GM19455 (cell line): ENCODE results near the gene RPH3AL.

Experiments
- ATAC-seq: cut with Tn5 transposase; IDR thresholded peaks from one replicate; pipeline ENCODE4 v1.9.1; 2021; ENCODE audit not compliant: unreplicated experiment

RPH3AL gene

DNA sequence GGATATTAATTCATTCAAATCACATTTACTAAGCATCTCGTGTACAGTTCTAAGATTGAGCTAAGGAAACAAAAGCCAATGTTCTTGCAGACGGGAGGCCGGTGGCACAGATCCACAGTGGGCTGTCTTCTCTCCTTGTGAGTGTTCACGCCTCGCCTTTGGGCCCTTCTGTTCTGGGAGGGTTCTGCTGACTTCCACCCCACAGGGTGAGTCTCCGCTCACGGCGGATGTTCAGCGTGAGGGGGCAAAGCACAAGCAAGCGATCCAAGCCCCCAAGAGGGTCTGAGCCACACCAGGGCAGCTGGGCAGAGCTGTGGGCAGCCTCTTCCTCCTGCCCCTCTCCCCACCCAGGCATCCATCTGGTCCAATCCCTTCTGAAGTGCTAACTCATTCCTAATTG is 86.9 kb downstream of the RPH3AL start:
- no peak for ATAC-seq

DNA sequence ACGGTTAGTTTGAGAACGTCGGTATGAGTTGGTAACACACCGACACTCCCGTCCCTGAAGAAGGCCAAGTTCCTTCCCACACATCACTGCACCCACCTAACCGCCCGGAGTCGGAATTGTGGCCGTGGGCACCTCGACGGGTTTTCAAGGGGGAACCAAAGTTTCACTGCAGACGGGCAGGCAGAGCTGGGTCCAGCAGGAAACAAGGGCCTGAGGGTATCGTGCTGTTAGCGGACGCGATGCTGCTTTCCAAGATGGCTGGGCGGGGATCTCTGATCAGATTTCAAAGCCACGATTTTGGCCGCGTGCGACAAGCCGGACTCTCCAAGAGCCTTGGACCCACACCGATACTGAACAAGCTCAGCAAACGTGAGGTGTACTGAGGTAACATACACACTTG is 88.8 kb downstream of the RPH3AL start:
- ATAC-seq: no peak

- ATAC-seq: no peak
These were observed 89.3 kb downstream of the RPH3AL start for GRCh38 chr17:263271-263670.

DNA sequence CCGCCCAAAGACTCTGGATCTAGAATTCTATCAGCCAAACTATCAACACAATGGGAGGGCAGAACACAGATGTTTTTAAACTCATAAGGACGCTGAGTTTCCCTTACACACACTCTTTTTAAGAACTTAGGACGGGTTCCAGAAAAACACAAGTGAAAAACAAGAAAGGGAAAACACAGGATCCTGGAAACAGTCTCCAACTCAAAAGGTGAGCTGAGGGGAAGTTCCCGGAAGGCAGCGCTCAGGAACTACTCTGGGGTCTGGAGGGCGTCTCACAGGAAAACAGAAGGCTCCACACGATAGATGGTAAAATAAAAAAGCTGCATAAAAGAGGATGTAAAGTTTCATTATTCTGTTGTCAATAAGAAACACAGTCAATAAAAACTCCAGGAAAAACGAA is 91.0 kb downstream of the RPH3AL start:
- ATAC-seq: no peak

DNA sequence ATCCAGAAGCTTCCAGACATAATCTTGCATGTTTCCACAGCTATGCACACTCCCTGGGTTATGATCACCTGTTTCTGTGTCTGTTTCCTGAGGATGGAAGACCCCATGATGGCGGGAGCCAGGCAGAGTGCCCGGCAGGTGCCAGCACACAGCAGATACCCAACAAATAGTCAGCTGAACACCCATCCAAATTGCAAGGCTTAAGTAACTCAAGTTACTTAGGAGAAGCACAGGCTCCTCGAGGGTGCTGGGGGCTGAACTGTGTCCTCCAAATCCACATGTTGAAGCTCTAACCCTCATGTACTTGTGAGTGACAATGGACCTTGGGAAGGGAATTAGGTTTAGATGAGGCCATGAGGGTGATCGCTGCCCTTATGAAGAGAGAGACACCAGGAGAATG is 91.7 kb downstream of the RPH3AL start:
- ATAC-seq: no peak

- no peak for ATAC-seq
These were observed 92.4 kb downstream of the RPH3AL start for GRCh38 chr17:260031-260791.

DNA sequence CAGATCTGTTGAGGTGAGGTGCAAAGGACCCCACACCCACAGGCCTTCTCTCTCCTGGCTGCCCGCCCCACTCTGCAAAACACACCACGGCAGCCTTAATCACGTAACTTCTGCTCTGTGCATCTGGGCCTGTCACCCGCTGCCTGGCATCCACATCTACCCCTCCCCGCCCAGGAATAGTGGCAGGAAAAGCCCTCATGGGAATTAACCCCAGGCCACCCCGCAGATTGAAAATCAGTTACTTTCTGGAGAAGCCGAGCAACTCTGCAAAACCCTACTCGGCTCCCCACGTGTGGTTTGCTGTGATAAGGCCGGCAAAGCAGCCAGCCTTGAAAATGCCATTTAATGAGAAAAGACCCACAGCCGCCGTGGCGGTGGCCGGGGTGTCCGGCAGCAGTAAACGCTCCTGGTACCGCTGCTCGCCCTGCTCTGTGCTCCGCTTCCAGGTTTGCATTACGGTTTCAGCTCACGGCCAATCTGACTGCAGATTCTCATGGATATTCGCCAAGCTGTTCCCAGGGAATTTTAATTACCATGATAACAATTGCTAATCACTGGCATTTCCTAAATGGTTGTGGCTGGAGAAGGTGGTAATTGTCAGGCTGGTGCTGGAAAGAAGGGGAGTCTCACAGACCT is 93.1 kb downstream of the RPH3AL start:
- ATAC-seq: no peak

DNA sequence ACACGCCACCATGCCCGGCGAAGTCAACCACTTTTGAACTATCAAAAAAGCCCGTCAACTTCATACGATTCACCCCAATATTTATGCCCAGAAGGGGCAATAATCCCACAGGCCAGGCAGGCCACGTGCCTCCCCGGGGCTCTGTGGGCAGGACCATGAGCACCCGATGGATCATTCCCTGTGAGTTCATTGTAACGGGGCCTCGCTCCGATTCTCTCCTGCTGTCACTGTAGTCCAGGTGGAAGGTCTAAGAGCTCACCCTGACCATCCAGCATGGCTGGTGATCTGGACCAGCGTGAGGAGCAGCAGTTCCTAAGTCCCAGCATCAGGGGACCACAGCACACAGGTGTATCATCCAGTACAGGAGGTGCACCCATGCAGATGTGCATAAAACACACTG is 93.7 kb downstream of the RPH3AL start:
- ATAC-seq: no peak

- ATAC-seq: no peak
These were observed 94.4 kb downstream of the RPH3AL start for GRCh38 chr17:258045-258734.

DNA sequence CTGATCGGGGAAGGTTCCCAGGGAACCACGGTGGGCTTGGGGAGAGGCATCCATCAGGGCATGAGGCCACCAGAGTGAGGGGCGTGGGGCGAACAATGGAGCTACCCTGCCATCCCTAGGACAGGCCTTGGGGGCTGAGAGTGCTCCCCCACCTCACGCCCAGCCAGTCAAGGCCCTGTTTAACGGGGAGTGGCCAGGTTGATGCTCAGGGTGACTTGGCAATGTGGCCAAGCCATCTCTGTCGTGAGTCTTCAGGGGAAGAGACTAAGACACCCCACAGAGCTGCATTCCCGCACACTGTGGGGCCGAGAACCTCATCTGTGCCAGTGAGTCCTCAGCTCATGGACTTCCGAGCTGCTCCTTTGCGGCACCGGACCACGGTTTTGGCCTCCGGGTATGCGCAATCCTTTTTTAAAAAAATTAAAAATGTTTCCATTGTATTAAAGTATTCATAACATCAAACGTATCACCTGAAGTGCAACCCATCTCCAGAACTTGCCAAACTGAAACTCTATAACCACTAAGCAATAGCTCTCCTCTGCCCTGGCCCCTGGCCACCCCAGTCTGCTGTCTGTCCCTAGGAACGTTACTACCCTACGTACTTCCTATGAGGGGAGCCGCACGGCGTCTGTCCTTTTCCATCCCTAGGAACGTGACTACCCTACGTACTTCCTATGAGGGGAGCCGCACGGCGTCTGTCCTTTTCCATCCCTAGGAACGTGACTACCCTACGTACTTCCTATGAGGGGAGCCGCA is 99.3 kb downstream of the RPH3AL start:
- no peak for ATAC-seq

GRCh38 chr17:252456-252855 is 100.2 kb downstream of the RPH3AL start:
- no peak for ATAC-seq

DNA sequence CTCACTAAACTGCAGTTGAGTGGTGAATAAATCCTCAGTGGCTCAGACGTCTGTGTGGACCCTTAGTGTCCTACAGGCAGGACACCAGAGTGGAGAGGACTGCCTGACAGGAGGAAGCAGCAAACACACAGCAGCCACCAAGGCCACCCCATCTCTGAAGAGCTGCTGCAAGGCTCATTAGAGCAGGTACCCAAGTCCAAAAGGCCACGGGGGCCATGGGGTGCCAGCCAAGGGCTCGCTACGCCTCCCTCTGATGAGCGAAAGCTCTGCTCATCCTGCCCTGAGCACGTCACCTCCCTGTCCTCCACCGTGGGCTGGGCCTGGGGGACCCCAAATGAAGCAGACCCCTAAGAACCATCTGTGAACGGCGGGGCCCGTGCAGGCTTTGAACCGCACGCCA is 101.1 kb downstream of the RPH3AL start:
- no peak for ATAC-seq

DNA sequence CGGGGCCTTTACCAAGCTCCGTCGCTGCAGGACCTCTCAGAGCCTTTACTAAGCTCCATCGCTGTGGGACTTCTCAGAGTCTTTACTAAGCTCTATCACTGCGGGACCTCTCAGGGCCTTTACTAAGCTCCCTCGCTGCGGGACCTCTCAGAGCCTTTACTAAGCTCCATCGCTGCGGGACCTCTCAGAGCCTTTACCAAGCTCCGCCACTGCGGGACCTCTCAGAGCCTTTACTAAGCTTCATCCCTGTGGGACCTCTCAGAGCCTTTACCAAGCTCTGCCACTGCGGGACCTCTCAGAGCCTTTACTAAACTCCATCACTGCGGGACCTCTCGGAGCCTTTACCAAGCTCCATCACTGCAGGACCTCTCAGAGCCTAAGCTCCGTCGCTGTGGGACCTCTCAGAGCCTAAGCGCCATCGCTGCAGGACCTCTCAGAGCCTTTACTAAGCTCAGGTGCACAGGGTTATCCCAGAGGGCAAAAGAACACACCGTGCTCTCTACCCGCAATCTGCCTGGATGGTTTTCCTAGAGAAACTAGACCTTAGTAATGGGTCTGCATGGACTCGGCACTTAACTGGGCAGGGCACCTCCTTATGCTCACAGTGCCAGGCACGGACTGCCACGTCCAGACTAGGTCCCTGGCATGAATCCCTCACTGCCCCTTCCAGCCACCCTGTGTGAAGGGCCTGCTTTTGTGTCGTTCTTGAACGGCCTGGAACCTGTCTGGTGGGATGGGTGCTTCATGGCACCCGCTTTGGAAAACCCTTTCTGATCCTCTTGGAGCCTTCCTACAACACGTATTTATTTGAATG is 101.9 kb downstream of the RPH3AL start:
- ATAC-seq: no peak

GRCh38 chr17:249236-249993 is 103.2 kb downstream of the RPH3AL start:
- ATAC-seq: no peak

DNA sequence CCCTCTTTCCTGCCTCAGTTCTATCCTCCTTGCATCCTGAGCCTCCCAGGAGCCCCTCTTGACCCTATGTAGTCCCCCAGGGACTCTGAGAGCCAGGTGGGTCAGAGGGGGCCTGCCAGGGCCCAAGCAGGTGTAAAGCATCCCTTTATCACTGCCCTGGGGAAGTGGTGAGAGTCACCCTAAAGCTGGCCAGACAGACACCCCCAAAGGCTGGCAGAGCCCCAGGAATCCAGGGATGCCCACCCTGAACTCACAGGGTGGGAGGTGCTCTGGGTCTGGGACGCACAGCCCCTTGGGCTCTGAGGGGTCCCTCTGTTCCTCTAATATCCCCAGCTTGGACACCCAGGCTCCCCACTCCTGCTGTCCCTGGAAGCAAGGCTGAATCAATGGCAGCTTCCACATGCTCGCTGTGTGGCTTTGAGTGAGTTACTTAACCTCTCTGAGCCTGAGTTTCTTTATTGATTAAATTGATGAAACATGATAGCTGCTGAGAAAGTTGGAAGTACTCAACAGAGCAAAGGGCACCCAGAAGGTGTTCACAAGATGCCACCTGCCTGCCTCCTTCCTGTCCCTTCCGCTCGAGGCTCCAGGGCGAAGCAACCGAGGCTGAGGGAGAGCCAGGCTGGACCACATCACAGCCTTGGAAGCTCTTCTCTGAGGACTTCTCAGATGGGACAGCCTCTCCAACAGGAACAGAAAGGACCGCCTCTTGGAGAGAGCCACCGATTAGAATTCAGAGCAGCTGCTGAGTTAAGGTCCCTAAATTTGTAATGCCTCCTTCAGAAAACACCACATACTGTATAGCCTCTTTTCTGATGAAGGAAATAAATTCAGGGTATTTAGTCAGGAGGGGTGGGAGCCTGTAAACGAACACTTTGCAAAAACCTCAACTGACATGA is 104.0 kb downstream of the RPH3AL start:
- no peak for ATAC-seq

DNA sequence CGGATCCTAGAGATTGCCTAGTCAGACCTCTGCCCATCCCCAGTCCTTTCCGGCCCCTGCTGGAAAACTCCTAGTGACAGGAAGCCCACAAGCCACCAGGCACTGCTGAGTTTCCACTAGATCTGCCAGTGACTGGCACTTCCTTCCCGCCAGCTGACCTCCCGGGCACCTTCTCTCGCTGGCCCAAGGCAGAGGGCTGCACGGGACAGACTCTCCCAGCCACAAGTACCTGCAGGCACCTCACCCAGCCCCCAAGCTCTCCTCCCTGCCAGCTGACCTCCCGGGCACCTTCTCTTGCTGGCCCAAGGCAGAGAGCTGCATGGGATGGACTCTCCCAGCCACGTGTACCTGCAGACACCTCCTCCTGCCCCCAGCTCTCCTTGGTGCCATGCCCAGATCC is 104.8 kb downstream of the RPH3AL start:
- no peak for ATAC-seq

GRCh38 chr17:246851-247421 is 105.7 kb downstream of the RPH3AL start:
- ATAC-seq: no peak

DNA sequence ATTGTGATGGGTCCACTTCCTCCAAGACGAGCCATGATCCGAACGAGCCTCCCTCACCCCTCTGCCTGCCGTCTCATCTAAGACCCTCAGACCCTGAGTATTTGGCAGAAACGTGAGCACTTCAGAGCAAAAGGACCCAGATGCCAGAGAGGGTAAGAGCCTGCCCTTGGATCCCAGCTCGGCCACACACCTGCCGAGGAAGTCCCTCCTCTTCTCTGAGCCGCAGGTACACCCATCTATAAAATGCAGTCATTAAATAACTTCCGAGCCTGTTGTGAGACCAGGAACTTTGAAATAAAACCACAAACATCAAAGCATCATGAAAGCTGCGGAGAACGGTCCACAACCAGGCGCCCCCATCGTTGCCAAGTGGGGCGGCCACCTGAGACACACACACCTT is 106.4 kb downstream of the RPH3AL start:
- ATAC-seq: no peak

GRCh38 chr17:245611-246010 is 107.0 kb downstream of the RPH3AL start:
- no peak for ATAC-seq
